PC-9 (cell line): ENCODE results near the gene NR1I2. TPM values are rescaled to one million over a fixed set of nuclear protein-coding genes. Genes with fewer than 3 reads are reported as not detected.

Experiments
- BruUV-seq: library from RNA; stranded (reverse); fragments of 400-500 nt; replicated peaks from 2 replicates; lab custom pipeline; 2021; lab: Mats Ljungman, UMichigan
- CTCF ChIA-PET: fragments of 300-600 bp; sonication (Branson Sonifier 250); formaldehyde crosslinking; loops from one replicate; lab custom pipeline; 2022; ENCODE audit warnings: antibody characterized with exemption; lab: Charles Lee
- POLR2A ChIA-PET: fragments of 300-600 bp; sonication (Branson Sonifier 250); formaldehyde crosslinking; loops from one replicate; lab custom pipeline; 2022; ENCODE audit warnings: antibody characterized with exemption; ENCODE audit not compliant: unreplicated experiment; lab: Charles Lee
- DNase-seq, 2 experiments: peaks; one replicate each; pipeline versions ENCODE4 v3.0.0 to v3.0.0-alpha.2; 2015 to 2022; ENCODE audit warnings: mixed read lengths in 1 of 2
- H2AFZ ChIP-seq: fragments of 200-600 bp; sonication (generic); 2 replicates; pipeline ENCODE4 v1.8.1; 2017; ENCODE audit warnings: antibody characterized with exemption
- H3F3A ChIP-seq: fragments of 200-600 bp; sonication (generic); 2 replicates; pipeline ENCODE4 v1.8.1; 2017; ENCODE audit warnings: antibody characterized with exemption, mild to moderate bottlenecking, low read depth; ENCODE audit not compliant: insufficient read depth
- H3K27ac ChIP-seq: fragments of 200-600 bp; sonication (generic); 2 replicates; pipeline ENCODE4 v1.6.1; 2016; ENCODE audit warnings: mixed run types
- H3K27me3 ChIP-seq: fragments of 200-600 bp; sonication (generic); 2 replicates; pipeline ENCODE4 v1.6.1; 2016; ENCODE audit warnings: low read depth, mixed run types; ENCODE audit not compliant: insufficient read depth
- H3K36me3 ChIP-seq: fragments of 200-600 bp; sonication (generic); 2 replicates; pipeline ENCODE4 v1.6.1; 2016; ENCODE audit warnings: low read depth, mixed run types
- H3K4me1 ChIP-seq: fragments of 200-600 bp; sonication (generic); replicated peaks from 2 replicates; pipeline ENCODE4 v1.6.1; 2016; ENCODE audit warnings: mixed run types; ENCODE audit not compliant: insufficient read depth
- H3K4me2 ChIP-seq: fragments of 200-600 bp; sonication (generic); 2 replicates; pipeline ENCODE4 v1.6.1; 2017; ENCODE audit warnings: mixed run types
- H3K4me3 ChIP-seq: fragments of 200-600 bp; sonication (generic); 2 replicates; pipeline ENCODE4 v1.6.1; 2016; ENCODE audit warnings: mixed run types
- H3K79me2 ChIP-seq: fragments of 200-600 bp; sonication (generic); 2 replicates; pipeline ENCODE4 v1.6.1; 2017; ENCODE audit warnings: low read depth, mixed run types
- H3K9me2 ChIP-seq: fragments of 200-600 bp; sonication (generic); 2 replicates; pipeline ENCODE4 v1.8.1; 2017; ENCODE audit warnings: mild to moderate bottlenecking; ENCODE audit not compliant: insufficient read depth
- H3K9me3 ChIP-seq: fragments of 200-600 bp; sonication (generic); 2 replicates; pipeline ENCODE4 v1.8.1; 2016; ENCODE audit warnings: low read depth; ENCODE audit not compliant: insufficient read depth
- H4K20me1 ChIP-seq: fragments of 200-600 bp; sonication (generic); 2 replicates; pipeline ENCODE4 v1.8.1; 2017; ENCODE audit not compliant: insufficient read depth
- EZH2 ChIP-seq: fragments of 200-600 bp; sonication (generic); IDR thresholded peaks from 2 replicates; pipeline ENCODE4 v1.8.0; 2017; ENCODE audit warnings: antibody characterized with exemption, low read depth
- intact Hi-C: fragments of 100-400 bp; cut with micrococcal nuclease; formaldehyde crosslinking; loops from one replicate; pipeline ENCODE4 v1.10.0; 2022; ENCODE audit not compliant: unreplicated experiment
- total RNA-seq: library from RNA; stranded (reverse); gene quantifications from 2 replicates; pipeline ENCODE4 v1.2.3, GENCODE V29; 2021
- TF ChIP-seq, protein P1 (sequence below): fragments of 200-600 bp; sonication (generic); conservative IDR thresholded peaks from 2 replicates; pipeline ENCODE4 v1.6.1; 2017; ENCODE audit warnings: mixed run types, antibody characterized with exemption, mild to moderate bottlenecking, moderate library complexity

The NR1I2 gene
- total RNA-seq, 1 experiment from 2014 or later = not detected

DNA sequence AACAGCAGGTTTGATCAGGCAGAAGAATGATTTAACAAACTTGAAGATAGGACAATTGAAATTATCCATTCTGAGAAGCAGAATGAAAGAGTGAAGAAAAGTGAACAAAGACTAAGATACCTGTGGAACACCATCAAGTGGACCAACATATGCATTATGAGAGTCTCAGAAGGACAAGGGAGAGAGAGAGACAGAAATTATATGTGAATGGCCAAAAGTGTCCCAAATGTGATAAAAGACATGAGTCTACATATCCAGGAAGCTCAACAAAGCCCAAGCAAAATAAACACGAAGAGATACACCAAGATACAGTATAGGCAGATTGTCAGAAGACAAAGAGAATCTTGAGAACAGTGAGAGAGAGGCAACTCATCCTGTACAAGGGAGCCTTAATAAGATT lies 5.6 kb upstream of the NR1I2 start:
- Histone ChIP-seq H3F3A (no peaks in the 10 kb centered on the region), H3K4me3 (no peak overlapping the region)
- CTCF ChIA-PET = no interaction called here

DNA sequence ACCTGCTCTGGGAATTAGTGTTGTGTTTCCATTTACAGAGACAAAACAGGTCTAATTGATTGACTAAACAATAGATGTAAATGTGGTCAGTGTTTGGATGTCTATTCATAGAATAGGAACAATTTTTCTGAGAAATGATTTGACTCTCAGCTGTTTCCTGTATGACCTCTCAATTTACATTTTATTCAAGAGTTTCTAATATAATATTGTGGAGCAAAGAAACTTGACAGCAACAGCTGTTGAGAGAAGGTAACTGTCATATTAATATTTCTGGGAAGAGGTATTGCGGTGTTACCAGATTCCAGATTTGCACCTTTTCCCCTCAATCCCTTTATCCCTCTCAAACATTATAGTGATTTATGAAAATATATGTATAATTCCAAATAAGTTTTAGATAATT lies 3.7 kb upstream of the NR1I2 start:
- H3K9me2 ChIP-seq = no peaks in the 10 kb centered on the region
- H3K27me3 ChIP-seq = no peaks in the 10 kb centered on the region
- no peak for DNase-seq
- no peaks in the 10 kb centered on the region for H3K79me2 ChIP-seq
- no peaks in the 10 kb centered on the region for H3K36me3 ChIP-seq
- POLR2A ChIA-PET = interaction anchor here (0.5 kb wide), 1 partner anchor 140 kb away, joined by 3 read pairs; no protein-coding TSS in a partner anchor
- CTCF ChIA-PET = no interaction called here
- no peak overlapping the region for H3K4me2 ChIP-seq
- H3F3A ChIP-seq = no peaks in the 10 kb centered on the region
- H3K4me1 ChIP-seq = no peaks in the 10 kb centered on the region
- intact Hi-C loops = no loop called here
- no peaks in the 10 kb centered on the region for H3K9me3 ChIP-seq
- TF ChIP-seq, protein P1, sequence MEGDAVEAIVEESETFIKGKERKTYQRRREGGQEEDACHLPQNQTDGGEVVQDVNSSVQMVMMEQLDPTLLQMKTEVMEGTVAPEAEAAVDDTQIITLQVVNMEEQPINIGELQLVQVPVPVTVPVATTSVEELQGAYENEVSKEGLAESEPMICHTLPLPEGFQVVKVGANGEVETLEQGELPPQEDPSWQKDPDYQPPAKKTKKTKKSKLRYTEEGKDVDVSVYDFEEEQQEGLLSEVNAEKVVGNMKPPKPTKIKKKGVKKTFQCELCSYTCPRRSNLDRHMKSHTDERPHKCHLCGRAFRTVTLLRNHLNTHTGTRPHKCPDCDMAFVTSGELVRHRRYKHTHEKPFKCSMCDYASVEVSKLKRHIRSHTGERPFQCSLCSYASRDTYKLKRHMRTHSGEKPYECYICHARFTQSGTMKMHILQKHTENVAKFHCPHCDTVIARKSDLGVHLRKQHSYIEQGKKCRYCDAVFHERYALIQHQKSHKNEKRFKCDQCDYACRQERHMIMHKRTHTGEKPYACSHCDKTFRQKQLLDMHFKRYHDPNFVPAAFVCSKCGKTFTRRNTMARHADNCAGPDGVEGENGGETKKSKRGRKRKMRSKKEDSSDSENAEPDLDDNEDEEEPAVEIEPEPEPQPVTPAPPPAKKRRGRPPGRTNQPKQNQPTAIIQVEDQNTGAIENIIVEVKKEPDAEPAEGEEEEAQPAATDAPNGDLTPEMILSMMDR = no peak
- no peak for TF ChIP-seq EZH2
- H3K4me3 ChIP-seq = no peak overlapping the region
- no peaks in the 10 kb centered on the region for H4K20me1 ChIP-seq
- no TSS peak for BruUV-seq
- no peak overlapping the region for H2AFZ ChIP-seq
- no peak overlapping the region for H3K27ac ChIP-seq

More for the DNA sequence above, 5.6 kb upstream of the NR1I2 start:
- H3K4me2 ChIP-seq = no peak overlapping the region
- H4K20me1 ChIP-seq = no peaks in the 10 kb centered on the region
- POLR2A ChIA-PET = no interaction called here
- no peak overlapping the region for H2AFZ ChIP-seq
- H3K9me2 ChIP-seq = no peaks in the 10 kb centered on the region
- H3K9me3 ChIP-seq = no peaks in the 10 kb centered on the region
- TF ChIP-seq EZH2 = no peak
- TF ChIP-seq, protein P1 = no peak
- no peaks in the 10 kb centered on the region for H3K4me1 ChIP-seq
- H3K27ac ChIP-seq = no peak overlapping the region
- no TSS peak for BruUV-seq
- H3K79me2 ChIP-seq = no peaks in the 10 kb centered on the region
- H3K36me3 ChIP-seq = no peaks in the 10 kb centered on the region
- intact Hi-C loops = no loop called here
- no peaks in the 10 kb centered on the region for H3K27me3 ChIP-seq
- DNase-seq = no peak

DNA sequence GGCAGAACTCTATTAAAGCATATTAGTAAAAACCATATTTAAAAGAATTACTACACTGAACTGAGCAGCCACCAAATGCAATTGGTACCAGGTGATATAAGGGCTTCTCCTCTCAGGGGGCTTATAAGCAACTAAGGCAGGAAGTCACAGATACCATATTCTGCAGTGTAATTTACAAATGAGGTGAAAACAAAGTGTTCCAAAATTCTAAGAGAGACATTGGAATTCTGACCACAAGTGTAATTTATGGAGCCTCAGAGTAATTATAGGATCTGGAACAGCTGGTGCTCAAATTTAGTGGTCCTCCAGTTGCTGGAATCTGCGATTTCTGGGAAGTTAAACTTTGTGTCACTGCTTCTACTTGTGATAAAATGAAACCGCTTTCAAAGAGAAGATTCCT lies 3.1 kb upstream of the NR1I2 start:
- H3K9me2 ChIP-seq = no peaks in the 10 kb centered on the region
- no peaks in the 10 kb centered on the region for H3K79me2 ChIP-seq
- POLR2A ChIA-PET = no interaction called here
- no peaks in the 10 kb centered on the region for H3K4me1 ChIP-seq
- H3K4me3 ChIP-seq = no peak overlapping the region
- TF ChIP-seq, protein P1 = no peak
- no peak for TF ChIP-seq EZH2
- no peaks in the 10 kb centered on the region for H3K9me3 ChIP-seq
- BruUV-seq = no TSS peak
- no peaks in the 10 kb centered on the region for H3F3A ChIP-seq
- no peaks in the 10 kb centered on the region for H3K27me3 ChIP-seq
- no peak overlapping the region for H3K27ac ChIP-seq
- H2AFZ ChIP-seq = no peak overlapping the region
- no peak for DNase-seq
- intact Hi-C loops = no loop called here
- H3K36me3 ChIP-seq = no peaks in the 10 kb centered on the region
- no peak overlapping the region for H3K4me2 ChIP-seq
- CTCF ChIA-PET = no interaction called here
- H4K20me1 ChIP-seq = no peaks in the 10 kb centered on the region
